ENCODE measurements around the gene MYMX.
"Not testable (repeated sequence)": the region's sequence is repeated elsewhere in the genome, so short reads cannot be mapped to it uniquely, and the experiment has no call there.

The MYMX gene

GRCh38 chr6:44188819-44189218 lies 27.9 kb upstream of the MYMX start:
- DNase-seq, result no peak

GRCh38 chr6:44189257-44189656 lies 27.5 kb upstream of the MYMX start:
- no peak for DNase-seq

GRCh38 chr6:44190715-44191114 lies 26.0 kb upstream of the MYMX start:
- DNase-seq, result no peak

- DNase-seq, result peak; percentile 31
These were observed 24.2 kb upstream of the MYMX start for GRCh38 chr6:44192428-44193041.

GRCh38 chr6:44193307-44193910 lies 23.3 kb upstream of the MYMX start:
- DNase-seq, result no peak

GRCh38 chr6:44194326-44194725 lies 22.4 kb upstream of the MYMX start:
- no peak for DNase-seq

GRCh38 chr6:44196351-44196750 lies 20.4 kb upstream of the MYMX start:
- not testable (repeated sequence) for DNase-seq

GRCh38 chr6:44198684-44199083 lies 18.0 kb upstream of the MYMX start:
- no peak for DNase-seq

GRCh38 chr6:44199883-44200282 lies 16.8 kb upstream of the MYMX start:
- no peak for DNase-seq

- DNase-seq, result no peak
These were observed 15.5 kb upstream of the MYMX start for GRCh38 chr6:44201200-44201599.

GRCh38 chr6:44201638-44202303 lies 15.0 kb upstream of the MYMX start:
- no peak for DNase-seq

GRCh38 chr6:44202332-44202971 lies 14.3 kb upstream of the MYMX start:
- DNase-seq, result no peak

- no peak for DNase-seq
These were observed 13.6 kb upstream of the MYMX start for GRCh38 chr6:44202972-44203750.

- DNase-seq, result no peak
These were observed 12.8 kb upstream of the MYMX start for GRCh38 chr6:44203955-44204354.

GRCh38 chr6:44207966-44208365 lies 8.8 kb upstream of the MYMX start:
- DNase-seq, result no peak

- DNase-seq, result no peak
These were observed 5.4 kb upstream of the MYMX start for GRCh38 chr6:44211284-44211683.

GRCh38 chr6:44214307-44214706 lies 2.4 kb upstream of the MYMX start:
- no peak for DNase-seq

GRCh38 chr6:44217332-44218143 lies 812 bp downstream of the MYMX start:
- DNase-seq, result no peak

- peak; percentile 65 for DNase-seq
These were observed 2.5 kb downstream of the MYMX start for GRCh38 chr6:44219053-44219814.

- no peak for DNase-seq
These were observed 3.4 kb downstream of the MYMX start for GRCh38 chr6:44219815-44220784.
